GM21737 (cell line): ENCODE measurements around the gene ITPR2.
"Not testable (repeated sequence)": the region's sequence is repeated elsewhere in the genome, so short reads cannot be mapped to it uniquely, and the experiment has no call there.

Experiments used
- ATAC-seq: cut with Tn5 transposase; IDR thresholded peaks from one replicate; pipeline ENCODE4 v1.9.1; 2021; ENCODE audit warnings: mild to moderate bottlenecking, moderate library complexity; ENCODE audit not compliant: unreplicated experiment

Gene ITPR2

GRCh38 chr12:26633591-26634210 lies 199.3 kb downstream of the ITPR2 start:
- ATAC-seq, result no peak

GRCh38 chr12:26632756-26633155 lies 200.2 kb downstream of the ITPR2 start:
- no peak for ATAC-seq

GRCh38 chr12:26631846-26632245 lies 201.1 kb downstream of the ITPR2 start:
- no peak for ATAC-seq

- no peak for ATAC-seq
Observed at GRCh38 chr12:26630546-26631027, 202.4 kb downstream of the ITPR2 start.

GRCh38 chr12:26629864-26630263 lies 203.1 kb downstream of the ITPR2 start:
- no peak for ATAC-seq

- no peak for ATAC-seq
Observed at GRCh38 chr12:26628234-26628633, 204.8 kb downstream of the ITPR2 start.

GRCh38 chr12:26627335-26627734 lies 205.7 kb downstream of the ITPR2 start:
- no peak for ATAC-seq

GRCh38 chr12:26623136-26623535 lies 209.9 kb downstream of the ITPR2 start:
- no peak for ATAC-seq

GRCh38 chr12:26622601-26623000 lies 210.4 kb downstream of the ITPR2 start:
- no peak for ATAC-seq

GRCh38 chr12:26621932-26622331 lies 211.1 kb downstream of the ITPR2 start:
- ATAC-seq, result no peak

GRCh38 chr12:26620907-26621306 lies 212.1 kb downstream of the ITPR2 start:
- ATAC-seq, result no peak

GRCh38 chr12:26617513-26617912 lies 215.5 kb downstream of the ITPR2 start:
- ATAC-seq, result no peak

GRCh38 chr12:26614011-26614616 lies 218.9 kb downstream of the ITPR2 start:
- ATAC-seq, result no peak

GRCh38 chr12:26612203-26612602 lies 220.8 kb downstream of the ITPR2 start:
- no peak for ATAC-seq

GRCh38 chr12:26611598-26611997 lies 221.4 kb downstream of the ITPR2 start:
- no peak for ATAC-seq

GRCh38 chr12:26610774-26611173 lies 222.2 kb downstream of the ITPR2 start:
- no peak for ATAC-seq

- ATAC-seq, result no peak
Observed at GRCh38 chr12:26609986-26610385, 223.0 kb downstream of the ITPR2 start.

GRCh38 chr12:26608706-26609105 lies 224.3 kb downstream of the ITPR2 start:
- ATAC-seq, result no peak

GRCh38 chr12:26608273-26608672 lies 224.7 kb downstream of the ITPR2 start:
- ATAC-seq, result no peak

- ATAC-seq, result no peak
Observed at GRCh38 chr12:26606911-26607310, 226.1 kb downstream of the ITPR2 start.

- not testable (repeated sequence) for ATAC-seq
Observed at GRCh38 chr12:26604813-26605212, 228.2 kb downstream of the ITPR2 start.

- ATAC-seq, result no peak
Observed at GRCh38 chr12:26599096-26599695, 233.8 kb downstream of the ITPR2 start.
